Ascending aorta (tissue), 2 donors: Measurements from ENCODE around the gene ZNF117. TPM values are rescaled to one million over a fixed set of nuclear protein-coding genes. Genes with fewer than 3 reads are reported as not detected.
A peak's percentile ranks its signal among the peaks of the same experiment; 100 is the strongest.

Source experiments
- DNase-seq, 2 donors: peaks; one replicate each; pipeline ENCODE4 v3.0.0-alpha.2; 2019; ENCODE audit warnings: low spot score in 2 of 2
- H3K27ac ChIP-seq, 2 donors: fragments of 200-600 bp; sonication (generic); one replicate each; pipeline ENCODE4 v1.5.1; 2016 to 2017; ENCODE audit warnings: mild to moderate bottlenecking in 1 of 2
- H3K27me3 ChIP-seq: fragments of 200-600 bp; sonication (generic); one replicate; pipeline ENCODE4 v1.5.1; 2017
- H3K36me3 ChIP-seq, 2 donors: fragments of 200-600 bp; sonication (generic); one replicate each; pipeline ENCODE4 v1.5.1; 2016
- H3K4me1 ChIP-seq, 2 donors: fragments of 200-600 bp; sonication (generic); one replicate each; pipeline ENCODE4 v1.5.1; 2016 to 2017; ENCODE audit warnings: mild to moderate bottlenecking in 1 of 2
- H3K4me3 ChIP-seq, 2 donors: fragments of 200-600 bp; sonication (generic); one replicate each; pipeline ENCODE4 v1.5.1; 2016 to 2017; ENCODE audit warnings: mild to moderate bottlenecking in 1 of 2
- H3K9me3 ChIP-seq, 2 donors: fragments of 200-600 bp; sonication (generic); one replicate each; pipeline ENCODE4 v1.5.1; 2016
- intact Hi-C: fragments of 100-400 bp; cut with DNase I; formaldehyde crosslinking; loops from one replicate; pipeline ENCODE4 v1.15.1; 2023
- total RNA-seq: library from RNA; depleted of rRNA; stranded (reverse); fragments of >200 nt; gene quantifications from one replicate; pipeline ENCODE4 v1.1.0, GENCODE V29; 2016
- TF ChIP-seq, protein P1 (sequence below), 3 experiments: fragments of 200-600 bp in 2 of 3; fragments of 450-650 bp in 1 of 3; sonication (generic) in 2 of 3; IDR thresholded peaks; one replicate each; pipeline ENCODE4 v1.5.1; 2016 to 2019; ENCODE audit warnings: antibody characterized with exemption in 3 of 3, mild to moderate bottlenecking in 1 of 3, moderate library complexity in 1 of 3

Gene ZNF117
- total RNA-seq, 1 donor from 2014 or later, result 6.4 TPM

DNA sequence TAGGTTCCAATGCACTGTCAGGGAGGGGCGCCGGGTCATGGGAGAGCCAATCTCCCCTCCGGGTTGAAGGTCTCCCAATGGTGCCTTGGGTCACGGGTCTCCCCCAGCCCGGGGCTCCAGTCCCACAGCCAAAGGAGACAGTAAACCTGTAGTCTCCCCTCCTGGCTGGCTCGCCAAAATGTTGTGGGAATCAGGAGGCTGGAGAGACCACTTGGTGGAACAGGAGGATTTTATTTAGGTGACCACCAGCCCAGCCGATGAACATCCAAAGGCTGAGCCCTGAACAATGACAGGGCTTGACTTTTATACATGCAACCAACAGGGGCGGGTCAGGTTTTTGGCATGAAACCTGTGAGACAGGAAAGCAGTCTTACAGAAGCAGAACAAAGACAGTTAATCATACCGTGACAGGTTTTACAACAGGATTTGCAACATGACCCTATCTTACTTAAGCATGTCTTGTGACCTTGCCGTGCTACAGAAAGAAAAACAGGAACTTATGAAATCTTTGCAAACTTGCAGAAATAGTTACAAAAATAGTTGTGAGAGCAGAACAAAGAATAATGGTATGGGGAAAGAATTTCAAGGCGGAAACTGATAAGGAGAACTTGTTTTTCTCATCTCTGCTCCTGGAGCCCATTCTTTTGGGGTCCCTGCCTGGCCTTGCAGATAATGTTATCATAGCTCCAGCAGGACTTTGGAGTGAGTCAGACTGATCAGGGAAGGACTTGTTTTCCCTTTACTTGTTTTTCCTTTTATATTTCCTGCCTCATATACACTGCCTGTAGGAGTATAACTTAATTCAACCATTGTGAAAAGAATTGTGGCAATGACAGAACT, 8.5 kb upstream of the ZNF117 start:
- TF ChIP-seq, protein P1, sequence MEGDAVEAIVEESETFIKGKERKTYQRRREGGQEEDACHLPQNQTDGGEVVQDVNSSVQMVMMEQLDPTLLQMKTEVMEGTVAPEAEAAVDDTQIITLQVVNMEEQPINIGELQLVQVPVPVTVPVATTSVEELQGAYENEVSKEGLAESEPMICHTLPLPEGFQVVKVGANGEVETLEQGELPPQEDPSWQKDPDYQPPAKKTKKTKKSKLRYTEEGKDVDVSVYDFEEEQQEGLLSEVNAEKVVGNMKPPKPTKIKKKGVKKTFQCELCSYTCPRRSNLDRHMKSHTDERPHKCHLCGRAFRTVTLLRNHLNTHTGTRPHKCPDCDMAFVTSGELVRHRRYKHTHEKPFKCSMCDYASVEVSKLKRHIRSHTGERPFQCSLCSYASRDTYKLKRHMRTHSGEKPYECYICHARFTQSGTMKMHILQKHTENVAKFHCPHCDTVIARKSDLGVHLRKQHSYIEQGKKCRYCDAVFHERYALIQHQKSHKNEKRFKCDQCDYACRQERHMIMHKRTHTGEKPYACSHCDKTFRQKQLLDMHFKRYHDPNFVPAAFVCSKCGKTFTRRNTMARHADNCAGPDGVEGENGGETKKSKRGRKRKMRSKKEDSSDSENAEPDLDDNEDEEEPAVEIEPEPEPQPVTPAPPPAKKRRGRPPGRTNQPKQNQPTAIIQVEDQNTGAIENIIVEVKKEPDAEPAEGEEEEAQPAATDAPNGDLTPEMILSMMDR (IDR thresholded peaks at IDR 0.05), result no peak
- intact Hi-C loops, result loop anchor here (5.0 kb wide), 2 partner anchors 83 to 748 kb away; no protein-coding TSS in a partner anchor
- Histone ChIP-seq H3K4me1 (peaks cover 0 to 33% of the 10 kb centered on the region in 2 donors), H3K27me3 (no peaks in the 10 kb centered on the region), H3K36me3 (peaks cover 3 to 7% of the 10 kb centered on the region in 2 donors), H3K9me3 (peaks cover 18 to 22% of the 10 kb centered on the region in 2 donors), H3K4me3 (no peak overlapping the region), H3K27ac (peak overlapping the region in 1 of 2 donors; percentile 83)
- DNase-seq, result peak in 1 of 2 donors; percentile 68

DNA sequence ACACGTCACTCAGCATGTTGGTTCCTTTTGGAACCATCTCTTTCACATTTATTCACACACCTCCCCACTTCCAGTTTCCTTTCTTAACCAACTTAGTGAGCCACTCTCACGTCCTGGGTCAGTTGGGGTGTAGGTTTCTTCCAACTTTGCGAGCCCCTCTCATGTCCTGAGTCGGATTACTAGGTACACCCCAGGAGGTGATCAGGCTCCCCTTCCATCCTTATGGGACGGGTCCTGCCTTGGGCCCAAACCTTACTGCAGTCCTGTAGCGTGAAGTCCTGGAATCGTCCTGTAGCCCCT, 8.0 kb upstream of the ZNF117 start:
- Histone ChIP-seq H3K27me3 (no peaks in the 10 kb centered on the region), H3K4me3 (no peak overlapping the region), H3K4me1 (peaks cover 0 to 29% of the 10 kb centered on the region in 2 donors), H3K36me3 (peaks cover 3 to 7% of the 10 kb centered on the region in 2 donors), H3K27ac (peak overlapping the region in 1 of 2 donors; percentile 83), H3K9me3 (peaks cover 19 to 24% of the 10 kb centered on the region in 2 donors)
- intact Hi-C loops, result loop anchor here (1.0 to 5.0 kb wide), 3 partner anchors 39 to 748 kb away; no protein-coding TSS in a partner anchor
- DNase-seq, result no peak
- TF ChIP-seq, protein P1 (IDR thresholded peaks at IDR 0.05), result no peak

DNA sequence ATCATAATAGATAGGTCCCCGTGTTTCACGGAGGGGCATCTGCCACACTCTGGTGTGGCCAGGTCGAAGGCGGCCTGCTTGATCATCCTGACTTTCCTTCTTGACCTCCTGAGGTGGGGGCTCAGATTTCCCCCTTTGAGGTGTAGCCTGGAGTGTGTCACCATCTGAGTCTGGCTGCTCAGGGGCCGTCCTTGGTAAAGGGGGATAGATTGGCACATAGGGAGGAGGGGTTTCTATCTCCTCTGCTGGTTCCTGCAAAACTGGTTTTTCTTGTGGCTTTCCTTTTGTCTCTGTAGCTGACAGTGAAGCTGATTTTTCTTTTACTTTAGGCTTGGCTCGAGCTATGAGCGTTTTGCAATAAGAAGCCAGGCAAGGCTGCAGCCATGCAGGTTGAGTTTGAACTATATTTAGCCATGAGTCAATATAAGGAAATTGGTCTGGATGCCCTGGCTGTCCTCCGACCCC, 7.1 kb upstream of the ZNF117 start:
- Histone ChIP-seq H3K36me3 (peaks cover 8 to 11% of the 10 kb centered on the region in 2 donors), H3K27me3 (no peaks in the 10 kb centered on the region), H3K9me3 (peaks cover 19 to 24% of the 10 kb centered on the region in 2 donors), H3K4me3 (no peak overlapping the region), H3K4me1 (peaks cover 0 to 25% of the 10 kb centered on the region in 2 donors), H3K27ac (peak overlapping the region in 1 of 2 donors; percentile 83)
- intact Hi-C loops, result loop anchor here (1.0 to 5.0 kb wide), 3 partner anchors 40 to 749 kb away; no protein-coding TSS in a partner anchor
- peak in 1 of 2 donors; percentile 80 for DNase-seq
- TF ChIP-seq, protein P1 (IDR thresholded peaks at IDR 0.05), result no peak

DNA sequence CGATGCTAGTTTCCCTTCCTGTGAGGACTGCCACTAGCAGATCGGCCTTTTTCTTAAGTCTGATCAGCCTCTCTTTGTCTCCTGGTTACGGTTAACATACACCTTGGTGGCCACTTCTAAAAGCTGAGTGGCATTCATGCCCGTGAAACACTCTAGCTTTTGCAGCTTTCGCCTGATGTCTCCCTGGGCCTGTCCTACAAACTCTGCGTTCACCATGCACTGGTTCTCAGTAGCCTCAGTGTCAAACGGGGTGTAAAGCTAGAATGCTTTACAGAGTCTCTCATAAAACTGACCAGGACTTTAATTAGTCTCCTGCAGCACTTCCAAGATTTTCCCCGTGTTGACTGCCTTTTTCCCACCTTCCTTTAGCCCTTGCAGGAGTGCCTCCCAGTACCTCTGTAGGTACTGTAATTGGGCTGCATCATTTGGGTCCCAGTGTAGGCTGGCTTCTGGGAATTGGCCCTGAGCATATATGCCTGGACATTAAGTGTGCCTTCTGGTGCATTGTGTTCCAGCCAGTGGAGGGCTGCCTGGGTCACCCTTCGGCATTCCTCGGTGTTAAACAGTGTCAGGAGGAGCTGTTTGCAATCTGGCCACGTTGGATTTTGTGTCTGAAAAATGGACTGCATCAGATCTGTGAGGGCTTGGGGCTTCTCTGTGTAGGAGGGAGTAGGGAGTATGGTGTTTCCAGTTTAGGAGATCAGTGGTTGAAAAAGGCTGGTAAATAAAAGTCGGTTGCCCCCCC, 6.5 kb upstream of the ZNF117 start:
- Histone ChIP-seq H3K27me3 (no peaks in the 10 kb centered on the region), H3K9me3 (peaks cover 22 to 24% of the 10 kb centered on the region in 2 donors), H3K4me3 (no peak overlapping the region), H3K27ac (peak overlapping the region in 1 of 2 donors; percentile 83), H3K36me3 (peaks cover 14% of the 10 kb centered on the region in 2 donors), H3K4me1 (peaks cover 0 to 23% of the 10 kb centered on the region in 2 donors)
- TF ChIP-seq, protein P1 (IDR thresholded peaks at IDR 0.05), result no peak
- intact Hi-C loops, result loop anchor here (5.0 kb wide), 2 partner anchors 85 to 750 kb away; no protein-coding TSS in a partner anchor
- no peak for DNase-seq

DNA sequence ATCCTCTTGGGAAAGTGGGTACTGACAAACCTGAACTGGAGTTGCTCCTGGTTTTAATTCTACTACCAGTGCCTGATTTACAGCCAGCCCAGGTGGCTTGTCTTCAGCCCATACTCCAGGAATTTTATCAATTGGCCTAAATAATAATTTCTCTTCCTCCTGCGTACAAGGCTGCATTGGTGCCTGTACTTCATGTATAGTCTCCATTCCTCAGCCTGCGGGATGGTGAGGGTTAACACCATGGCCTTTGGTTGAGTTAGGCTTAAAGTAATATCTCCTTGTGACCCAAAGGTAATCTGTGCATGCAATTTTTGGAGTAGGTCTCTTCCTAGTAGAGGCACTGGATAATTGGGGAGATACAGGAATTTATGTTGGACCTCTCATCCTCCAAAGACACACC, 5.5 kb upstream of the ZNF117 start:
- Histone ChIP-seq H3K36me3 (peaks cover 14% of the 10 kb centered on the region in 2 donors), H3K9me3 (peaks cover 30 to 32% of the 10 kb centered on the region in 2 donors), H3K4me1 (peaks cover 0 to 21% of the 10 kb centered on the region in 2 donors), H3K27ac (no peak overlapping the region), H3K27me3 (no peaks in the 10 kb centered on the region), H3K4me3 (no peak overlapping the region)
- intact Hi-C loops, result loop anchor here (5.0 kb wide), 2 partner anchors 86 to 751 kb away; no protein-coding TSS in a partner anchor
- TF ChIP-seq, protein P1 (IDR thresholded peaks at IDR 0.05), result no peak
- DNase-seq, result no peak
